GM04504 (cell line): ENCODE data around the gene ITGBL1.
"Not testable (repeated sequence)": the region's sequence is repeated elsewhere in the genome, so short reads cannot be mapped to it uniquely, and the experiment has no call there.

ENCODE experiments used
- DNase-seq: peaks from one replicate; pipeline ENCODE4 v3.0.0-alpha.2; 2012; ENCODE audit warnings: low read depth

Gene ITGBL1

GRCh38 chr13:101514100-101514499, 61.6 kb downstream of the ITGBL1 start:
- DNase-seq, result no peak

GRCh38 chr13:101514695-101515275, 62.3 kb downstream of the ITGBL1 start:
- DNase-seq, result no peak

- no peak for DNase-seq
Measured at GRCh38 chr13:101515504-101515903, 63.0 kb downstream of the ITGBL1 start.

- DNase-seq, result no peak
Measured at GRCh38 chr13:101516262-101516661, 63.8 kb downstream of the ITGBL1 start.

- peak; percentile 51 for DNase-seq
Measured at GRCh38 chr13:101520672-101521071, 68.2 kb downstream of the ITGBL1 start.

- no peak for DNase-seq
Measured at GRCh38 chr13:101521371-101521770, 68.9 kb downstream of the ITGBL1 start.

GRCh38 chr13:101522607-101523006, 70.1 kb downstream of the ITGBL1 start:
- no peak for DNase-seq

- peak; percentile 75 for DNase-seq
Measured at GRCh38 chr13:101523154-101524131, 71.0 kb downstream of the ITGBL1 start.

GRCh38 chr13:101527130-101527529, 74.7 kb downstream of the ITGBL1 start:
- DNase-seq, result no peak

- peak; percentile 72 for DNase-seq
Measured at GRCh38 chr13:101529422-101529821, 76.9 kb downstream of the ITGBL1 start.

GRCh38 chr13:101530293-101530692, 77.8 kb downstream of the ITGBL1 start:
- no peak for DNase-seq

- DNase-seq, result no peak
Measured at GRCh38 chr13:101535192-101535746, 82.8 kb downstream of the ITGBL1 start.

- no peak for DNase-seq
Measured at GRCh38 chr13:101536079-101536478, 83.6 kb downstream of the ITGBL1 start.

- not testable (repeated sequence) for DNase-seq
Measured at GRCh38 chr13:101544544-101544943, 92.1 kb downstream of the ITGBL1 start.

GRCh38 chr13:101544979-101545378, 92.5 kb downstream of the ITGBL1 start:
- no peak for DNase-seq

GRCh38 chr13:101545521-101545920, 93.0 kb downstream of the ITGBL1 start:
- DNase-seq, result no peak

- DNase-seq, result no peak
Measured at GRCh38 chr13:101552286-101552685, 99.8 kb downstream of the ITGBL1 start.

- peak; percentile 32 for DNase-seq
Measured at GRCh38 chr13:101552786-101553185, 100.3 kb downstream of the ITGBL1 start.

- no peak for DNase-seq
Measured at GRCh38 chr13:101554420-101555125, 102.1 kb downstream of the ITGBL1 start.

- DNase-seq, result no peak
Measured at GRCh38 chr13:101555610-101556009, 103.1 kb downstream of the ITGBL1 start.

GRCh38 chr13:101556676-101557123, 104.2 kb downstream of the ITGBL1 start:
- DNase-seq, result peak; percentile 62

- DNase-seq, result no peak
Measured at GRCh38 chr13:101565317-101565716, 112.8 kb downstream of the ITGBL1 start.
